Measurements from ENCODE around the gene FAM163B.

FAM163B gene

GRCh38 chr9:133601746-133602145 lies 7.4 kb downstream of the FAM163B start:
- no peak for TF ChIP-seq EZH2phosphoT487 (IDR thresholded peaks at IDR 0.05; ENCODE audit: low read length)
- no peak for TF ChIP-seq EZH2 (optimal IDR thresholded peaks at IDR 0.05; ENCODE audit: low read depth, low read length)
- H3K27me3 ChIP-seq (replicated peaks; ENCODE audit: insufficient read depth, low read length), result peaks cover 83% of the 10 kb centered on the region
- no peaks in the 10 kb centered on the region for H3K4me1 ChIP-seq (ENCODE audit: low read length)
- H4K20me1 ChIP-seq (ENCODE audit: insufficient read depth, low read length), result no peaks in the 10 kb centered on the region
- H3K9ac ChIP-seq (ENCODE audit: low read length), result no peak overlapping the region
- DNase-seq, result no peak
- no peaks in the 10 kb centered on the region for H3F3A ChIP-seq (ENCODE audit: insufficient read depth, low read length)
- no peaks in the 10 kb centered on the region for H3K36me3 ChIP-seq (replicated peaks; ENCODE audit: insufficient read depth, low read length)
- H3K27ac ChIP-seq (ENCODE audit: low read length), result no peak overlapping the region
- H3K4me3 ChIP-seq (ENCODE audit: low read length), result no peak overlapping the region
- no peaks in the 10 kb centered on the region for H3K9me2 ChIP-seq (replicated peaks; ENCODE audit: insufficient read depth, low read length)
- H3K79me2 ChIP-seq (ENCODE audit: low read length), result no peaks in the 10 kb centered on the region
- no peak overlapping the region for H3K4me2 ChIP-seq (ENCODE audit: low read depth, low read length)
- H2AFZ ChIP-seq (ENCODE audit: low read length), result no peak overlapping the region
- H3K9me3 ChIP-seq (replicated peaks; ENCODE audit: insufficient read depth, low read length), result no peaks in the 10 kb centered on the region

- Histone ChIP-seq H4K20me1 (ENCODE audit: insufficient read depth, low read length) (no peaks in the 10 kb centered on the region), H3K4me1 (ENCODE audit: low read length) (no peaks in the 10 kb centered on the region), H3K27me3 (replicated peaks; ENCODE audit: insufficient read depth, low read length) (peaks cover 79% of the 10 kb centered on the region), H3K4me3 (ENCODE audit: low read length) (no peak overlapping the region), H3K9ac (ENCODE audit: low read length) (no peak overlapping the region), H3K27ac (ENCODE audit: low read length) (no peak overlapping the region), H3K9me2 (replicated peaks; ENCODE audit: insufficient read depth, low read length) (no peaks in the 10 kb centered on the region), H3K36me3 (replicated peaks; ENCODE audit: insufficient read depth, low read length) (no peaks in the 10 kb centered on the region), H3K4me2 (ENCODE audit: low read depth, low read length) (no peak overlapping the region), H3K79me2 (ENCODE audit: low read length) (no peaks in the 10 kb centered on the region), H3K9me3 (replicated peaks; ENCODE audit: insufficient read depth, low read length) (no peaks in the 10 kb centered on the region), H2AFZ (ENCODE audit: low read length) (no peak overlapping the region), H3F3A (ENCODE audit: insufficient read depth, low read length) (no peaks in the 10 kb centered on the region)
- TF ChIP-seq EZH2 (optimal IDR thresholded peaks at IDR 0.05; ENCODE audit: low read depth, low read length), result no peak
- no peak for TF ChIP-seq CTCF (IDR thresholded peaks at IDR 0.05; ENCODE audit: low read length)
- no peak for TF ChIP-seq EZH2phosphoT487 (IDR thresholded peaks at IDR 0.05; ENCODE audit: low read length)
- DNase-seq, result no peak
Observed at GRCh38 chr9:133600739-133601138, 8.4 kb downstream of the FAM163B start.

- no peak for DNase-seq
- no peak overlapping the region for H2AFZ ChIP-seq (ENCODE audit: low read length)
- no peaks in the 10 kb centered on the region for H3K9me2 ChIP-seq (replicated peaks; ENCODE audit: insufficient read depth, low read length)
- H4K20me1 ChIP-seq (ENCODE audit: insufficient read depth, low read length), result no peaks in the 10 kb centered on the region
- H3K9me3 ChIP-seq (replicated peaks; ENCODE audit: insufficient read depth, low read length), result no peaks in the 10 kb centered on the region
- no peaks in the 10 kb centered on the region for H3K79me2 ChIP-seq (ENCODE audit: low read length)
- H3K27ac ChIP-seq (ENCODE audit: low read length), result no peak overlapping the region
- TF ChIP-seq EZH2phosphoT487 (IDR thresholded peaks at IDR 0.05; ENCODE audit: low read length), result no peak
- no peak for TF ChIP-seq EZH2 (optimal IDR thresholded peaks at IDR 0.05; ENCODE audit: low read depth, low read length)
- no peak for TF ChIP-seq CTCF (IDR thresholded peaks at IDR 0.05; ENCODE audit: low read length)
- H3K4me1 ChIP-seq (ENCODE audit: low read length), result no peaks in the 10 kb centered on the region
- no peaks in the 10 kb centered on the region for H3K36me3 ChIP-seq (replicated peaks; ENCODE audit: insufficient read depth, low read length)
- peaks cover 75% of the 10 kb centered on the region for H3K27me3 ChIP-seq (replicated peaks; ENCODE audit: insufficient read depth, low read length)
- no peaks in the 10 kb centered on the region for H3F3A ChIP-seq (ENCODE audit: insufficient read depth, low read length)
- no peak overlapping the region for H3K4me3 ChIP-seq (ENCODE audit: low read length)
- no peak overlapping the region for H3K9ac ChIP-seq (ENCODE audit: low read length)
- H3K4me2 ChIP-seq (ENCODE audit: low read depth, low read length), result no peak overlapping the region
Observed at GRCh38 chr9:133599470-133600173, 9.6 kb downstream of the FAM163B start.

DNA sequence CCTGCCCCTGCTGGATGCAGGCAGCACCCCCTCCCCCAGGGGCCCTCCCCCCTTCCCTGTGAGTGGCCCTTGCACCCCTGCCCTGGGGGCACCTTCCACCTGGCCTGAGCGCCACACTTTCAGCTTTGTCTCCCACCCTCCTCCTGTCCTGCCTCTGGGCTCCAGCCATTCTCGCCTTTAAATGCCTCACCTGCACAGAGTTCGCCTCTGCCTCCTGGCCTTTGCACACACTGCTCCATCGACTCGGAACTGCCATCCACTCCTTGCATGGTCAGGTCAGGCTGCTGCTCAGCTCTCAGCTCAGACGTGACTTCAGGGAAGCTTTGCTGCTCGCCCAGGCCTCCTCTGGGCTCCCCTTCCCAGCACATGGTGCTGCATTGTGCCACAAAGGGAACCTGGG lies 10.2 kb downstream of the FAM163B start:
- H3K9me3 ChIP-seq (replicated peaks; ENCODE audit: insufficient read depth, low read length), result no peaks in the 10 kb centered on the region
- DNase-seq, result no peak
- H3K36me3 ChIP-seq (replicated peaks; ENCODE audit: insufficient read depth, low read length), result no peaks in the 10 kb centered on the region
- H3K9ac ChIP-seq (ENCODE audit: low read length), result no peak overlapping the region
- no peak overlapping the region for H3K4me3 ChIP-seq (ENCODE audit: low read length)
- H3K4me2 ChIP-seq (ENCODE audit: low read depth, low read length), result no peak overlapping the region
- H3K4me1 ChIP-seq (ENCODE audit: low read length), result no peaks in the 10 kb centered on the region
- no peak overlapping the region for H3K27ac ChIP-seq (ENCODE audit: low read length)
- TF ChIP-seq CTCF (IDR thresholded peaks at IDR 0.05; ENCODE audit: low read length) (no peak), EZH2 (optimal IDR thresholded peaks at IDR 0.05; ENCODE audit: low read depth, low read length) (no peak), EZH2phosphoT487 (IDR thresholded peaks at IDR 0.05; ENCODE audit: low read length) (no peak)
- peaks cover 75% of the 10 kb centered on the region for H3K27me3 ChIP-seq (replicated peaks; ENCODE audit: insufficient read depth, low read length)
- H3F3A ChIP-seq (ENCODE audit: insufficient read depth, low read length), result no peaks in the 10 kb centered on the region
- H2AFZ ChIP-seq (ENCODE audit: low read length), result no peak overlapping the region
- H3K79me2 ChIP-seq (ENCODE audit: low read length), result no peaks in the 10 kb centered on the region
- no peaks in the 10 kb centered on the region for H4K20me1 ChIP-seq (ENCODE audit: insufficient read depth, low read length)
- no peaks in the 10 kb centered on the region for H3K9me2 ChIP-seq (replicated peaks; ENCODE audit: insufficient read depth, low read length)

All from MM.1S (cell line).